PC-9 (cell line): ENCODE measurements around the gene PEAK3.

Experiments
- EZH2 ChIP-seq: fragments of 200-600 bp; sonication (generic); IDR thresholded peaks from 2 replicates; pipeline ENCODE4 v1.8.0; 2017; ENCODE audit warnings: antibody characterized with exemption, low read depth
- TF ChIP-seq, protein P1 (sequence below): fragments of 200-600 bp; sonication (generic); conservative IDR thresholded peaks from 2 replicates; pipeline ENCODE4 v1.6.1; 2017; ENCODE audit warnings: mixed run types, antibody characterized with exemption, mild to moderate bottlenecking, moderate library complexity

DNA sequence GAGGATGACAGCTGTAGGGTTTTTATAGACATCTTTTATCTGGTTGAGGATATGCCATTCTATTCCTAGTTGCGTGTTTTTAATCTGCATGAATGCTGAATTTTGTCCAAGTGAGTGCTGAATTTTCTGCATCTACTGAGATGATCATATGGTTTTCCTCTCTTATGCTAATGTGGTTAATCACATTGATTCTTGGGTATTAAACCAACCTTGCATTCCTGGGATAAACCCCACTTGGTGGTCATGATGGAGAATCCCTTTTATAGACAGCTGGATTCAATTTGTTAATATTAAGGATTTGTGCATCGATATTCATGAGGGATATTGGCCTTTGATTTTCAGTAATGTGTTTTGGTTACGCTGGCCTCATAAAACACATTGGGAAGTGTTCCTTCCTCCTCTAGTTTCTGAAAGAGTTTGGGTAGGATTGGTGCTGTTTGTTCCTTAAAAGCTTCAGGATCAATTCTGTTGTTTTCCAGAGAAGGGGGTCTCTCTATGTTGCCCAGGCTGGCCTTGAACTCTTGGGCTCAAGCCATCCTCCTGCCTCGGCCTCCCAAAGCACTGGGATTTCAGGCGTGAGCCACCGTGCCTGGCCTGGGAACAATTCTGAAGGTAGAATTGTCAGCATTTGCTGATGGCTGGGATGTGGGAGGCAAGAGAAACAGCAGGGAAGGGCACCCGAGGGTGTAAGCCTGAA lies 33.3 kb upstream of the PEAK3 start:
- TF ChIP-seq, protein P1, sequence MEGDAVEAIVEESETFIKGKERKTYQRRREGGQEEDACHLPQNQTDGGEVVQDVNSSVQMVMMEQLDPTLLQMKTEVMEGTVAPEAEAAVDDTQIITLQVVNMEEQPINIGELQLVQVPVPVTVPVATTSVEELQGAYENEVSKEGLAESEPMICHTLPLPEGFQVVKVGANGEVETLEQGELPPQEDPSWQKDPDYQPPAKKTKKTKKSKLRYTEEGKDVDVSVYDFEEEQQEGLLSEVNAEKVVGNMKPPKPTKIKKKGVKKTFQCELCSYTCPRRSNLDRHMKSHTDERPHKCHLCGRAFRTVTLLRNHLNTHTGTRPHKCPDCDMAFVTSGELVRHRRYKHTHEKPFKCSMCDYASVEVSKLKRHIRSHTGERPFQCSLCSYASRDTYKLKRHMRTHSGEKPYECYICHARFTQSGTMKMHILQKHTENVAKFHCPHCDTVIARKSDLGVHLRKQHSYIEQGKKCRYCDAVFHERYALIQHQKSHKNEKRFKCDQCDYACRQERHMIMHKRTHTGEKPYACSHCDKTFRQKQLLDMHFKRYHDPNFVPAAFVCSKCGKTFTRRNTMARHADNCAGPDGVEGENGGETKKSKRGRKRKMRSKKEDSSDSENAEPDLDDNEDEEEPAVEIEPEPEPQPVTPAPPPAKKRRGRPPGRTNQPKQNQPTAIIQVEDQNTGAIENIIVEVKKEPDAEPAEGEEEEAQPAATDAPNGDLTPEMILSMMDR = no peak
- TF ChIP-seq EZH2 = no peak
